Measurements from ENCODE around the gene PDE4B.

The PDE4B gene

GRCh38 chr1:66245691-66246090, 453.0 kb downstream of the PDE4B start:
- DNase-seq, result no peak

GRCh38 chr1:66246351-66247269, 453.9 kb downstream of the PDE4B start:
- DNase-seq, result no peak

DNA sequence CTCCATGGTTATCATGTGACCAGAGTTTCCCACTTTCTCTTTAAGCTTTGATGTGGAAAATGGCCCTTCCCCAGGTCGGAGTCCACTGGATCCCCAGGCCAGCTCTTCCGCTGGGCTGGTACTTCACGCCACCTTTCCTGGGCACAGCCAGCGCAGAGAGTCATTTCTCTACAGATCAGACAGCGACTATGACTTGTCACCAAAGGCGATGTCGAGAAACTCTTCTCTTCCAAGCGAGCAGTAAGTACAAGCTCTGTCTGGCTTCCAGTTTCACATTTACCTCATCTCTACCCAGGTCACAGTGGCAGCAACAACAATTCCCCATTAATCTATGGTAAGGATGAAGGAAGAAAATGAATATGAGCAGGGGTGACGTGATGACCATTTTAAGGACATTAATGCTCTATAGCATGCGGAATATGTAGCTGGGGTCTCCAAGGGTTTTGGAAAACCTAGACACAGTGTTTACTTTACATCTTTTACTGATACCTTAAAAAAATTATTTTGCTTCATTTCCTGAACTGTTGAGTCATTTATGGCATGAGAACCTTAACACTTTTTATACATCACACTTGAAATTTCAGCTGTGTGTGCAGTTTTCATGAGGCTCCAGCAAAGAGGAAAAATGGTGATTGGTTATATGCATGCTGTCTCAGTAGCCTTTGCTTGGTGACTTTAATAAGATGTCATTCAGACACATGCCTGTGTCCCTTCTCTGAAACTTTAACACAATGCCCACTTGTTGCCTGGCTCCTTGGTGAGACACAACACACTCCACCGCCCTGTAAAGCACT, 454.9 kb downstream of the PDE4B start:
- DNase-seq, result no peak

DNA sequence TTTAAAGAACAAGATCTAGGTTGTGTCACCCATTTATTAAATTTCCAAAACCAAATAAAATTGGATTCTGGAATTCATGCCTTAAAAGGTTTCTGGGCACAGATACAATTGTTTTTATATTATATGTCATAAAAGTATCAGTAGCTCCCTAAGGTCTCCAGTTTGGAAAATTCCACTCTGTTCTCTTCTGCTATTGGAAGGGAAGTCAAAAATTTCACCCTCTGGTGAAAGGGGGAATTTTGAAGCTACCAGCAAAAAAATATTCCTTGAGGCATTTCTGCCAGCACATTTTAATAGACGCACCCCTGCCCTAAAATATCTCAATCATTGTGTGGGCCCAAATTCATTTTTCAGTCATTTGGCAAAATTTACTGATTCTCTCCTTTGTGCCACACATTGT, 455.6 kb downstream of the PDE4B start:
- DNase-seq, result no peak

DNA sequence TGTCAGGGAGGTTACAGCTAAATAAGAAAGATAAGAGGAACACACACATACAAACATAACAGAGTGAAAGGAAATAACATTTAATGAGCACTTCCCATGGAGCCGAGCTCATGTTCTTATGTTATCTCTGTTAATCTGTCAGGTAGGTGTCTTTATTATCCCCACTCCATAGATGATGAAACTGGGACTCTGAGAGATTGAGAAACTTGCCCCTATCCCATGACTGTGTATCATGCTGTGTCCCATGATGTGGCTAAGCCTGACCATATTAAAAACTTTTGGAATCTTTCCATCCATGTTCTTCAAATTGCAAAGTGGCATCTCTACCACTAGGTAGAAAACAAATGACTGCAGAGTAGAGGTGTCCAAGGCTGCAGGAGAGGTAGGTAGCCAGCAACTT, 456.1 kb downstream of the PDE4B start:
- peak; percentile 43 for DNase-seq

DNA sequence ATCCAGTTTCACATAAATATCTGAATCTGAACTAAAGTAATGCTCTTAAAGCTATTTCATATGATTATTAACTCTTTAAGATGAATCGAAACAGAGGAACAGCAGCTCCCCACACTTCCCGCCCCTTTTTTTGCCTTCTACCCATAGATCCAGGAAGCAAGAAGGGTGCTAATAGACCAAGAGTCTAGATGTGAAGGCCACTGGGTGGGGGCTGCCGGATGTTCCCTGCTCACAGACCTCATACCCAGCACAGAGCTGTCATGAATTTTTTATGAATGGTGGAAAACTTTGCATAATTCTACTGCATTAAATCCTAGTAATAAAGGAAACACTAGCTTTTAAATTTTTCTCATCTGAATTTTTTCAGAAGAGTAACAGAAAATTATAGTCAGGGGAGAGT, 457.4 kb downstream of the PDE4B start:
- no peak for DNase-seq

GRCh38 chr1:66250478-66250877, 457.8 kb downstream of the PDE4B start:
- DNase-seq, result peak; percentile 50

DNA sequence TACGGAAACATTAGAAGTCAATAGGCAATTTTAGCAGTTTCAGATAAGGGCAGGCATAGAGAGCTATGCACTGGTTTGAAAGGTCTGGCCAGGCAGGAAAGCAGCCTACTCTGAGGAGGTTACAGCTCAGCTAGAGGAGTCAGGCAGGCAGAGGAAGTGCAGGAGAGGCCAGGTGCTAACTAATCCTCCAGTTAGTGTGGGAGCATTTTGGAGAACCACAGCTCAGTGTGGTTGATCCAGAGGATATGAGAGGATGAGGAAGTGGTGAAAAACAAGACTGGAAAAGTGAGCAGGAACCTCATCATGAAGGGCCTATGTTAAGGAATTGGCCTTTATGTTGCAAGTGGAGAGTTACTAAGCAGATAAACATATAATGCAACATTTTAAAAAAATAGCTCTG, 458.9 kb downstream of the PDE4B start:
- no peak for DNase-seq

- DNase-seq, result peak; percentile 81
These were observed 460.7 kb downstream of the PDE4B start for GRCh38 chr1:66253330-66253921.

GRCh38 chr1:66254785-66255184, 462.1 kb downstream of the PDE4B start:
- DNase-seq, result no peak

- DNase-seq, result no peak
These were observed 464.2 kb downstream of the PDE4B start for GRCh38 chr1:66256629-66257572.

DNA sequence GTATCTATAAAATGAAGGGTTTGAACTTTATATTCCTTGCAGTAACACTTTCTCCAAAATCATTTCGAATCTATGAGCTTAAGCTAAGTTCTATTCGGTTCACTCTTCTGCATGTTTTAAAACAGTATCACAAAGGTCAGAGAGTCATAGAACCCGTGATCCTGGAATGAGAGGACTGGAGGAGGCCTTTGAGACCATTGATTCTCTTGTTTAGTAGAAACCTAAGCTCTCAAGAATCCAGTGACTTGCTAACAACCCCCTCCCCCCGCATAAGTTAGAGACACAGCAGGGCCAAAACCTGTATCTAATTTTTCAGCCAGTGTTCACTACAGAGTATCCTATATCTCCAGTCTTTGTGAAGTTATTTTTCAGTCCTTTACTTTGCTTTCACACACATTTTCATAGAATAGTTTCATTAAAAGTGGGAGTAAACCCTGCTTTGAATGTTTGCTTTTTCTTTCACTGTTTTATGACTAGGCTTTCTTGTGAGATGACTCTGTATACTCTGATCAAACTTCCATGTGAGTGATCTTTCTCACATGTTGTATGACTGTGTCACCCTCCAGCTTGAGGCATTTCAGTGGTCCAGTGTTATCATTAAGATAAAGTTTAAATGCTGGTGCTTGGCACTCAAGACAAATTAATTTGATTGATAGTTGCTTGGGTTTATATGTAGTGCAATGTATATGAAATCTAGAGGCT, 465.9 kb downstream of the PDE4B start:
- DNase-seq, result peak; percentile 50

- no peak for DNase-seq
These were observed 468.7 kb downstream of the PDE4B start for GRCh38 chr1:66261364-66261763.

DNA sequence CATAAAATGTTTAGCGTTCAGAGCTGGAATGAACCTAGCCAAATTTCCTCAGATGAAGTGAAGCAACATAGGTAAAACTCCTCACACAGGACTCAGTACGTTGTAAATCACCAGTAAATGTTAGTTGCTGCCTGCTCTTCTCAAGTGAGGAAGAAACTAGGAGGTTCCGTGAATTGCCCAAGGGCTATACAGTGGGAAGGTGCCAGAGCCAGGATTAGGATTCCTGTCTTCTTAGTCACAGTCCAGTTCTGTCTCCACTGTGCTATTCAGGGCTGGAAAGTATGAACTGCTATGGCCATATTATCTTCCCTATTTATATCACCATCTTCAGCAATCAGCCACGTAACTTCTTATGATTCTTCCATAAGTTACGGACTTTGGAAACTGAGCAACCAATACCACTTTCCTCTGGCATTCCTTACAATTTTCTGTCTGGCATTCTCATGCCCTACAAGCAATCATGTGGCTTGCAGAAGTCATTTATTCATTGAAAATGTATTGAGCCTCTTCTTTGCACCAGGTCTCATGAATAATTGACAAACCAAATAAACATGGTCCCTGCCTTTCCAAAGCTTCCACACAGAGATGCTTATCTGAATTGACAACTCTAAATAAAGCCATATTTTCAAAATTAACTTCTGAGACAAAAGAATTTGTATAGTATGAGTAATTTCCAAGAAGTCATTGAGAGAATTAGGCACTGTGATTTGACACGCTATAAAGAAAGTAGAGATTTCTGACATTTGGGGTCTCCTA, 469.7 kb downstream of the PDE4B start:
- peak; percentile 48 for DNase-seq

DNA sequence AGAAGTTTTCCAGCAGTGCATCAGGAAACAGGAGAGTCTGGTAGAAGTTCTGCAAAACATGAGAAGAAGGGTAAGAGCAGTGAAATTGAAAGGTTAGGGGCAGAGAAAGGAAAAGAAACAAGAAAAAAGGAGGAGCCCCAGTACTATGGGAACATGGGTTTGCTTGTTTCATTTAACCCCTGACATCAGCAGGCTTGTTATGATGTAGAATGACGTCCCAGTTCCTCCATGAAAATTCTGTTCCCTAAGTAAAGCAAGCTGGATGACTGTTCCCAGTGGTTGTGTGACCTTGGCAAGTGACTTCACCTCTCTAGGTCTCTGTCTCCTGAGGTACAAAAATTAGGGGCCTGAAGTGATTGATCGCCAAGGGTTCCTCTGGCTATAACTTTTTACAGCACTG, 472.6 kb downstream of the PDE4B start:
- no peak for DNase-seq

DNA sequence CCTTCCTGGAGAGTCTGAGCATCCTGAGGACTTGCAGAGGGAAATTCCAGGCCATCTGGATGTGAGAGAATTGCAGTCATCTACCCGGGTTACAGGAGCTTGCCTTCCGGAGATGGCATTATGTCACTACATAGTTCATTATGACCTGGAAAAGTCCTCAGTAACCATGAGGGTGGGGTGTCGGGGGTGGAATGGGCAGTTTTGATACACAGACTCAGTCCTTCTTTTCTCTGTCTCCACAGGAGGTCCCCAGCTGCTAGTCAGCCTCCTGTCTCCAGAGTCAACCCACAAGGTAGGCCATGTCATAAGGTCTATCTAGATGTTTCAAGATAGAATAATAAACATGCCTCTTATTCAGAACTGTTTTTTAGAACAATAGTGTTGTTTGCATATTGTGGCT, 473.1 kb downstream of the PDE4B start:
- DNase-seq, result no peak

GRCh38 chr1:66266350-66266749, 473.7 kb downstream of the PDE4B start:
- no peak for DNase-seq

DNA sequence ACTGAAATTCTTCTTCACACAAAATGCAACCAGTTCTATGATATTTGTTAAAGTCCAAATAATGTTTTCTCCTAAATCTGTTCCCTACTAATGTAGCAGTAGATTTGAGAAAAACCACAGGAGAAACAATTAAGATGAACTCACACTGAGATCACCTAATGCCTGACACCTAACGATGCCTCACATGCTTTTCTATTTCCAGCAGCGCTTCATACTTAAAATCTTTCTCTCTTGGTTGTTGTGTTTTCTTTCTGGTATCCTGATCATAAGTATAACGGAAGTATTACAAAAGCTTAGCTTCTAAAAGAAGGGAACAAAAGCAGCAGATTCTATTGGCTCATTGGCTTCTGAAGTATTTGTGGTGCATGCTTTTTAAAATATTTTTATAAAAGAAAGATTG, 474.1 kb downstream of the PDE4B start:
- DNase-seq, result peak; percentile 77

DNA sequence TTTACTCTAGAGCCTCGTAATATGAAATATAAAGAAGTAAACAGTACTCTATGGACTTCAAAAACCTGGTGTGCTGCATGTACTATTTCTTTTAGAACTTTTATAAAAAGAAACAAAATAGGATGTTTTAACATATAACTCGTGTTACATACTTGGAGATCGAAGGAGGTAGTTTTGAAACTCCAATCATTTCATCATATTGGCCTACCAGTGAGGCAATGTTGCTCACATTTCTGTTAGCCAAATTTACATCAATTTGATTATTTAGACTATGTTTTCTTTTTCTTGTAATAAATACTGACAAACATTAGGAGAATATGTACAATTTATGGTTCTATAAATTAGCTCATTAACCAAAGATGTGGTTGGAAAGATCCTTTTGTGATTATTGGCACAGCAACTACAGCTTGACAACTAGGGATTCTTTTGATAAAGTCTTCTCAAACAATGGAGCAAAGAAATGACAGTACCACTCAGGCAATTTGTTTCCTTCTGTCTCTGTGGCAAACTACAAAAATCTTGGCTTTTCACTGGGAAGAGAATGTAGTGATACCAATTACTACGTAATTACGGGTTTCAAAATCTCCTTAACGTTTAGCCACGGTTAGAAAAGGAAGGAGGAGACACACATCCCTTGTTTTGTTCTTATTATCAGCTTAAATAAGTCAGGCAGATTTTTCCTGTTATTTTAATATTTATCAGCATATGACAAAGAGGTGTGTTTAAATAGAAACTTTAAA, 474.7 kb downstream of the PDE4B start:
- DNase-seq, result no peak

DNA sequence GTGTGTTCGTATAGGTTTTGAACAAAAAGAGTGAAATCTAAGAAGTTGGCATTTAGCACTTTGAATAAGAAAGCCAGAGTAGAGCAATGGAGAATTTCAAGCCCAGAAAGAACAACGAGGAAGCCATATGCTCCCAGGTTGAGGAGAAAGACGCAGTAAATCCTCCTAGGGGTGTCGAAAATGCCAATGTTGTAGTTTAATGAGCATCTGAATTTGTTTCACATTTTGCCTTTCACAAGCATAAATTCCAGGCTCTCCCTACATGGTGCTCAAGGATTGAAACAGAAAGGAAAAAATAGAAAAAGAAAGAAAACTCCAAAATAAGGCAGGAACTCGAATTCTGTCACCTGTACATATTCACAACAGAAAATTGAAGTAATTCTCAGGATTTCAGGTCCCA, 476.5 kb downstream of the PDE4B start:
- DNase-seq, result no peak

Data from HCEC 1CT (cell line).